Activated CD4-positive, CD25-positive, alpha-beta regulatory T cell (primary cell): ENCODE measurements around the gene TGIF2.
"Not testable (repeated sequence)": the region's sequence is repeated elsewhere in the genome, so short reads cannot be mapped to it uniquely, and the experiment has no call there.

ENCODE experiments used
- DNase-seq, 4 experiments: peaks; one replicate each; lab custom pipeline; 2025; lab: John Stamatoyannopoulos, UW

TGIF2 gene

GRCh38 chr20:36579996-36580545 lies 6.7 kb downstream of the TGIF2 start:
- DNase-seq: no peak

GRCh38 chr20:36582322-36582721 lies 8.9 kb downstream of the TGIF2 start:
- DNase-seq: peak in 1 of 4 experiments; percentile 13

GRCh38 chr20:36582821-36583220 lies 9.4 kb downstream of the TGIF2 start:
- DNase-seq: no peak

- no peak for DNase-seq
Measured at GRCh38 chr20:36584018-36584481, 10.7 kb downstream of the TGIF2 start.

GRCh38 chr20:36585410-36586125 lies 12.2 kb downstream of the TGIF2 start:
- DNase-seq: no peak

GRCh38 chr20:36587388-36588070 lies 14.1 kb downstream of the TGIF2 start:
- DNase-seq: no peak

GRCh38 chr20:36591281-36591680 lies 17.9 kb downstream of the TGIF2 start:
- DNase-seq: no peak

- peak in 3 of 4 experiments; percentile 15 to 36 (median 30) for DNase-seq
Measured at GRCh38 chr20:36591854-36592641, 18.7 kb downstream of the TGIF2 start.

- DNase-seq: no peak
Measured at GRCh38 chr20:36593347-36593929, 20.0 kb downstream of the TGIF2 start.

- no peak for DNase-seq
Measured at GRCh38 chr20:36599912-36600345, 26.5 kb downstream of the TGIF2 start.

- no peak for DNase-seq
Measured at GRCh38 chr20:36601540-36601939, 28.1 kb downstream of the TGIF2 start.

- DNase-seq: peak; percentile 9 to 25 (median 16)
Measured at GRCh38 chr20:36604952-36605398, 31.6 kb downstream of the TGIF2 start.

- peak; percentile 97 to 99 (median 98) for DNase-seq
Measured at GRCh38 chr20:36605399-36606157, 32.2 kb downstream of the TGIF2 start, which contains the start of gene RAB5IF. Gene RAB5IF, plus strand, starts transcription at chr20:36605779. Its CDS starts 173 bp downstream, at chr20:36605952.

- no peak for DNase-seq
Measured at GRCh38 chr20:36606158-36607066, 33.0 kb downstream of the TGIF2 start.

- no peak for DNase-seq
Measured at GRCh38 chr20:36607586-36608387, 34.4 kb downstream of the TGIF2 start.

GRCh38 chr20:36608388-36608728 lies 35.0 kb downstream of the TGIF2 start:
- not testable (repeated sequence) for DNase-seq

- DNase-seq: no peak
Measured at GRCh38 chr20:36611625-36612024, 38.2 kb downstream of the TGIF2 start.

GRCh38 chr20:36613974-36614373 lies 40.6 kb downstream of the TGIF2 start:
- DNase-seq: no peak
